Measurements from ENCODE around the gene LGALS7. TPM values are rescaled to one million over a fixed set of nuclear protein-coding genes. Genes with fewer than 3 reads are reported as not detected.

The LGALS7 gene
- total RNA-seq, 3 donors from 2014 or later (not counting 1 experiment from before 2014, with no cell fraction given) = not detected

GRCh38 chr19:38727868-38728660 lies 45.3 kb downstream of the LGALS7 start:
- Mint-ChIP-seq H3K4me1 (peaks cover 43 to 59% of the 10 kb centered on the region in 2 donors), H3K36me3 (peaks cover 6% of the 10 kb centered on the region), H3K4me3 (no peak overlapping the region), H3K27ac (peak overlapping the region; percentile 88 to 89), H3K9me3 (no peaks in the 10 kb centered on the region), H3K27me3 (ENCODE audit: low read depth in 2 of 2) (no peaks in the 10 kb centered on the region)
- no peak for DNase-seq
- Histone ChIP-seq H3K4me3 (ENCODE audit: low read length) (no peak overlapping the region), H3K27me3 (ENCODE audit: control insufficient read depth, insufficient read depth, low read length) (no peaks in the 10 kb centered on the region), H3K4me1 (ENCODE audit: control insufficient read depth, insufficient read depth, low read length) (peaks cover 74% of the 10 kb centered on the region), H3K27ac (ENCODE audit: low read length) (no peak overlapping the region), H3K9me3 (ENCODE audit: control insufficient read depth, insufficient read depth, low read length) (no peaks in the 10 kb centered on the region), H3K36me3 (ENCODE audit: control insufficient read depth, insufficient read depth, low read length) (peaks cover 74% of the 10 kb centered on the region)
- intact Hi-C loops (cut with micrococcal nuclease) = loop anchor here (2.0 kb wide), 1 partner anchor 47 kb away; no protein-coding TSS in a partner anchor
- 88% methylated on average over 32 of the region's 33 CpGs for WGBS (ENCODE audit: insufficient coverage)
- TF ChIP-seq CTCF (IDR thresholded peaks at IDR 0.05) = no peak
- no peak for ATAC-seq

- H3K27ac ChIP-seq (ENCODE audit: low read length) = peak overlapping the region; percentile 83
- H3K9me3 ChIP-seq (ENCODE audit: control insufficient read depth, insufficient read depth, low read length) = no peaks in the 10 kb centered on the region
- H3K4me1 ChIP-seq (ENCODE audit: control insufficient read depth, insufficient read depth, low read length) = peaks cover 68% of the 10 kb centered on the region
- peaks cover 75% of the 10 kb centered on the region for H3K36me3 ChIP-seq (ENCODE audit: control insufficient read depth, insufficient read depth, low read length)
- DNase-seq = no peak
- peaks cover 37 to 52% of the 10 kb centered on the region in 2 donors for H3K4me1 Mint-ChIP-seq
- ATAC-seq = no peak
- no peaks in the 10 kb centered on the region for H3K27me3 Mint-ChIP-seq (ENCODE audit: low read depth in 2 of 2)
- no peak overlapping the region for H3K4me3 ChIP-seq (ENCODE audit: low read length)
- no peak overlapping the region for H3K4me3 Mint-ChIP-seq
- no peaks in the 10 kb centered on the region for H3K9me3 Mint-ChIP-seq
- TF ChIP-seq CTCF (IDR thresholded peaks at IDR 0.05) = no peak
- peak overlapping the region; percentile 88 to 89 for H3K27ac Mint-ChIP-seq
- no peaks in the 10 kb centered on the region for H3K27me3 ChIP-seq (ENCODE audit: control insufficient read depth, insufficient read depth, low read length)
- peaks cover 6% of the 10 kb centered on the region for H3K36me3 Mint-ChIP-seq
- intact Hi-C loops (cut with micrococcal nuclease) = loop anchor here (2.0 kb wide), 1 partner anchor 47 kb away; no protein-coding TSS in a partner anchor
- WGBS (ENCODE audit: insufficient coverage) = 93% methylated on average over 16 of the region's 17 CpGs
Observed at GRCh38 chr19:38727306-38727867, 45.9 kb downstream of the LGALS7 start.

DNA sequence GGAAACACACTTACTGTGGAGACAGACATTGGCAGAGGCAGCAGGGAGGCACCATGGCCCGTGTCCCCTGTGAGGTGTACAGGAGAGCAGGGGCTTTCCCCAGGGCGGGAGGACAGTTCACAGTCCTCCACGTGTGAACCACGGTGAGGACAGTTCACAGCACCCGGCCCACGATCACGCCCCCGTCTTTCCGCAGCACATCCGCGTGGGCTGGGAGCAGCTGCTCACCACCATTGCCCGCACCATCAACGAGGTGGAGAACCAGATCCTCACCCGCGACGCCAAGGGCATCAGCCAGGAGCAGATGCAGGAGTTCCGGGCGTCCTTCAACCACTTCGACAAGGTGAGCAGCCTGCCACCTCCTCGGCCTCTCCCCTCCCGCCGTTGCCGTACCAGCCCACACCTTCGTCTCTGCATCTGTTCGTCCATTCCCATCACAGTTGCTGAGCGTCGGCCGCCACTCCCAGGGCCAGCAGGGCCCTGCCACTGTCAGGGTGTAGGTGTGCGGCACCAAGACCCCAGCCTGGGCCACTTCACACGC lies 46.5 kb downstream of the LGALS7 start:
- Histone ChIP-seq H3K36me3 (ENCODE audit: control insufficient read depth, insufficient read depth, low read length) (peaks cover 81% of the 10 kb centered on the region), H3K27me3 (ENCODE audit: control insufficient read depth, insufficient read depth, low read length) (no peaks in the 10 kb centered on the region), H3K4me3 (ENCODE audit: low read length) (no peak overlapping the region), H3K4me1 (ENCODE audit: control insufficient read depth, insufficient read depth, low read length) (peaks cover 62% of the 10 kb centered on the region), H3K27ac (ENCODE audit: low read length) (peak overlapping the region; percentile 83), H3K9me3 (ENCODE audit: control insufficient read depth, insufficient read depth, low read length) (no peaks in the 10 kb centered on the region)
- intact Hi-C loops (cut with micrococcal nuclease) = loop anchor here (2.0 kb wide), 1 partner anchor 46 kb away; no protein-coding TSS in a partner anchor
- H3K36me3 Mint-ChIP-seq = peaks cover 6% of the 10 kb centered on the region
- DNase-seq (peak; percentile 67 to 70), ATAC-seq (peak; percentile 91 to 92 (median 92))
- H3K4me1 Mint-ChIP-seq = peaks cover 31 to 47% of the 10 kb centered on the region in 2 donors
- WGBS (ENCODE audit: insufficient coverage) = 43% methylated on average over 30 of the region's 30 CpGs
- H3K27ac Mint-ChIP-seq = peak overlapping the region; percentile 88 to 89
- H3K4me3 Mint-ChIP-seq = peak overlapping the region; percentile 57
- H3K27me3 Mint-ChIP-seq (ENCODE audit: low read depth in 2 of 2) = no peaks in the 10 kb centered on the region
- no peaks in the 10 kb centered on the region for H3K9me3 Mint-ChIP-seq
- TF ChIP-seq CTCF (IDR thresholded peaks at IDR 0.05) = no peak
